ENCODE measurements around the gene NCAM2. TPM values are rescaled to one million over a fixed set of nuclear protein-coding genes. Genes with fewer than 3 reads are reported as not detected.

Gene NCAM2
- total RNA-seq, 4 donors from 2014 or later = 0.96 to 1.6 TPM; not detected in 2

DNA sequence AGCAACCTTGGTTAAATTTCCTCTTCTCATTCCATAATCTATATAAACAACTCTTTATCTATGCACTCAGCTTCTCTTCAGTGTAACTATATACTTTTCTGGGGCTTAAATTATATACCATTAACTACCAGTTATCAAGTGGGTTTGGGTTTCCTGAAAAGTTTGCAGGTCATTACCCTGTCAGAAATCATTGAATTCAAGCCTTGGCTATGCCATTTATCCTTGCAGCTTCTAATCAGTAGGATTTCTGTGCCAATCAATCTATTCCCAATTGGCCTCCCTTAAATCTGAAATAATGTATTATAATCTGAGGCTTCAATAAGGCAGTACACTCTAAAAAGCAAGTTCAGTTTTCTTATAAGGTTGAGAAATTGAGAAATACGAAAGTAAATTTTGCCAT lies 466.5 kb downstream of the NCAM2 start:
- 67 to 70% methylated on average over 1 of the region's 1 CpG for WGBS, 2 donors (ENCODE audit: low coverage in 1 of 2)

DNA sequence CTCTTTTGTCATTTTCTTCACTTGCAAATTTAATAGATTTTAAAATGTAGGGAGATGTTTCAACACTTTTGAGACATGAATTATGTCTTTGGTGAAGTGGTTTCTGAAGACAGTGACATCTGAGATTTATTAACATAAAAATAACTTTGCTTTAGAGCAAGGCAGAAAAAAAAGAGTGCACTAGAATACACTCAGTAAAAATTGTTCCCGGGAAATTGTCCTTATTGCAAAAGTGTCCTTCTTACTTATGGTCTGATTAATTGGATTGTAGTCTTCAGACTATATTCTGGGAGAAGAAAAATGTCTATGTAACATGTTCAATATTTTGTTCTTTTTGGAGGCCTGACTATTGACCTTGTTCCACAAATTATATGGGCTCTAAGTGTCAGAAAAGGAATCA lies 468.5 kb downstream of the NCAM2 start:
- H3K9me3 ChIP-seq = peaks cover 0 to 4% of the 10 kb centered on the region in 2 donors
- no peak overlapping the region for H3K4me3 ChIP-seq
- TF ChIP-seq POLR2A (IDR thresholded peaks at IDR 0.05) = no peak
- TF ChIP-seq EP300 (IDR thresholded peaks at IDR 0.05; ENCODE audit: low read depth) = no peak
- TF ChIP-seq POLR2AphosphoS5 (IDR thresholded peaks at IDR 0.05) = no peak
- DNase-seq = no peak
- H3K36me3 ChIP-seq = no peaks in the 10 kb centered on the region
- in situ Hi-C loops (cut with MboI; ENCODE audit: low pct_ligation_motif_present in 1 of 4, low pct_unique_long_range_greater_than_20kb in 1 of 4, low sequenced_read_pairs in 3 of 4) (no loop called here), intact Hi-C loops (cut with DNase I; ENCODE audit: low total_unique reads) (no loop called here)
- no peak overlapping the region for H3K27ac ChIP-seq
- H3K27me3 ChIP-seq = no peaks in the 10 kb centered on the region
- H3K4me1 ChIP-seq = no peaks in the 10 kb centered on the region
- 81 to 82% methylated on average over 1 of the region's 1 CpG for WGBS, 2 donors (ENCODE audit: low coverage in 1 of 2)

More for the DNA sequence above, 466.5 kb downstream of the NCAM2 start:
- no peaks in the 10 kb centered on the region for H3K9me3 ChIP-seq
- H3K36me3 ChIP-seq = no peaks in the 10 kb centered on the region
- intact Hi-C loops (cut with DNase I; ENCODE audit: low total_unique reads) = loop anchor here (5.0 kb wide), 1 partner anchor 852 kb away; no protein-coding TSS in a partner anchor
- in situ Hi-C loops (cut with MboI; ENCODE audit: low pct_ligation_motif_present in 1 of 4, low pct_unique_long_range_greater_than_20kb in 1 of 4, low sequenced_read_pairs in 3 of 4) = no loop called here
- no peak overlapping the region for H3K4me3 ChIP-seq
- H3K27me3 ChIP-seq = no peaks in the 10 kb centered on the region
- no peak overlapping the region for H3K27ac ChIP-seq
- H3K4me1 ChIP-seq = no peaks in the 10 kb centered on the region
- DNase-seq = no peak
- TF ChIP-seq POLR2AphosphoS5 (IDR thresholded peaks at IDR 0.05) (no peak), EP300 (IDR thresholded peaks at IDR 0.05; ENCODE audit: low read depth) (no peak), POLR2A (IDR thresholded peaks at IDR 0.05) (no peak)
- TF ChIP-seq, protein P1, sequence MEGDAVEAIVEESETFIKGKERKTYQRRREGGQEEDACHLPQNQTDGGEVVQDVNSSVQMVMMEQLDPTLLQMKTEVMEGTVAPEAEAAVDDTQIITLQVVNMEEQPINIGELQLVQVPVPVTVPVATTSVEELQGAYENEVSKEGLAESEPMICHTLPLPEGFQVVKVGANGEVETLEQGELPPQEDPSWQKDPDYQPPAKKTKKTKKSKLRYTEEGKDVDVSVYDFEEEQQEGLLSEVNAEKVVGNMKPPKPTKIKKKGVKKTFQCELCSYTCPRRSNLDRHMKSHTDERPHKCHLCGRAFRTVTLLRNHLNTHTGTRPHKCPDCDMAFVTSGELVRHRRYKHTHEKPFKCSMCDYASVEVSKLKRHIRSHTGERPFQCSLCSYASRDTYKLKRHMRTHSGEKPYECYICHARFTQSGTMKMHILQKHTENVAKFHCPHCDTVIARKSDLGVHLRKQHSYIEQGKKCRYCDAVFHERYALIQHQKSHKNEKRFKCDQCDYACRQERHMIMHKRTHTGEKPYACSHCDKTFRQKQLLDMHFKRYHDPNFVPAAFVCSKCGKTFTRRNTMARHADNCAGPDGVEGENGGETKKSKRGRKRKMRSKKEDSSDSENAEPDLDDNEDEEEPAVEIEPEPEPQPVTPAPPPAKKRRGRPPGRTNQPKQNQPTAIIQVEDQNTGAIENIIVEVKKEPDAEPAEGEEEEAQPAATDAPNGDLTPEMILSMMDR (IDR thresholded peaks at IDR 0.05) = no peak

DNA sequence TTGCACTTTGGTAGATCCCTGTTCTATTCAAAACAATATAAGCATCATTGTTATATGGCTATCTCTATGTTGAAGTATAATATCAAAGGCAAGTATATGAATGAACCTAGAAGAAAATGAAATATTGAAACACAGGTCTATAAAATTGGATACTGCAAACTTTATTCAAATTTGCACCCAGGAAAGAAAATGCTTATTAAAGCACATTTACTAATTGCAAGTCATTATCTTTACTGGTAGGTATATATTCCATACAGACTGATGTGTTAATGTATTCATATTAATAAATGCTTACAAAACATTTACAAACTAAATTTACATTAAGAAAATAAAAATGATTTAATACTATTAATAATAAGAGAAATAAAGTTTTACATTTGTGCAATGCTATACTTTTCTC lies 469.8 kb downstream of the NCAM2 start:
- H3K4me1 ChIP-seq = no peaks in the 10 kb centered on the region
- intact Hi-C loops (cut with DNase I; ENCODE audit: low total_unique reads) (no loop called here), in situ Hi-C loops (cut with MboI; ENCODE audit: low pct_ligation_motif_present in 1 of 4, low pct_unique_long_range_greater_than_20kb in 1 of 4, low sequenced_read_pairs in 3 of 4) (no loop called here)
- H3K36me3 ChIP-seq = no peaks in the 10 kb centered on the region
- no peaks in the 10 kb centered on the region for H3K27me3 ChIP-seq
- peaks cover 0 to 4% of the 10 kb centered on the region in 2 donors for H3K9me3 ChIP-seq
- TF ChIP-seq EP300 (IDR thresholded peaks at IDR 0.05; ENCODE audit: low read depth) = no peak
- no peak for TF ChIP-seq POLR2AphosphoS5 (IDR thresholded peaks at IDR 0.05)
- TF ChIP-seq, protein P1 (IDR thresholded peaks at IDR 0.05) = no peak
- TF ChIP-seq POLR2A (IDR thresholded peaks at IDR 0.05) = no peak
- no peak overlapping the region for H3K27ac ChIP-seq
- no peak overlapping the region for H3K4me3 ChIP-seq
- no peak for DNase-seq

DNA sequence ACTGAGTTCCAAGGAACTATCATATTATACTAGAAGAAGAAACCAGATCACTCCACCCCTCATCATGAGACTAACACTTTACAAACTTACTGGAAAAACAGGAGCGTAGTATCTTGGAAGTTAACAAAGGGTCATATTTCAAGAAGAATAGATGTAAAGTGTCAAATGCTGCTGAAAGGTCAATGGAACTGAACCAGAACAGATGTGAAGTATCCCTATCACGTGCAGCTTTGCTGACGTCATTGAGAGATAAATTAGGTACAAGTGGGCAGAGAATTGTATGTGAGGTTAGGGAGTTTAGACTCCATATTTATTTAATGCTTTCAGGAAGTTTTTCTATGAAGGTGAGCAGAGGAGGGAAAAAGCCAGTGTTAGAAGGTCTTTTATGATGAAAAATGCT lies 483.0 kb downstream of the NCAM2 start:
- intact Hi-C loops (cut with DNase I; ENCODE audit: low total_unique reads) (no loop called here), in situ Hi-C loops (cut with MboI; ENCODE audit: low pct_ligation_motif_present in 1 of 4, low pct_unique_long_range_greater_than_20kb in 1 of 4, low sequenced_read_pairs in 3 of 4) (no loop called here)
- 67 to 82% methylated on average over 3 of the region's 3 CpGs for WGBS, 2 donors (ENCODE audit: low coverage in 1 of 2)

More for the DNA sequence above, 483.0 kb downstream of the NCAM2 start:
- Histone ChIP-seq H3K27me3 (no peaks in the 10 kb centered on the region), H3K27ac (no peak overlapping the region), H3K4me1 (no peaks in the 10 kb centered on the region), H3K9me3 (no peaks in the 10 kb centered on the region), H3K4me3 (no peak overlapping the region), H3K36me3 (no peaks in the 10 kb centered on the region)
- TF ChIP-seq POLR2AphosphoS5 (IDR thresholded peaks at IDR 0.05) = no peak
- no peak for TF ChIP-seq POLR2A (IDR thresholded peaks at IDR 0.05)
- TF ChIP-seq EP300 (IDR thresholded peaks at IDR 0.05; ENCODE audit: low read depth) = no peak
- TF ChIP-seq, protein P1 (IDR thresholded peaks at IDR 0.05) = no peak
- no peak for DNase-seq
